HG02623 (cell line): Measurements from ENCODE around the gene PTPRE.

Experiments
- ATAC-seq: cut with Tn5 transposase; IDR thresholded peaks from one replicate; pipeline ENCODE4 v1.9.1; 2021; ENCODE audit warnings: moderate library complexity; ENCODE audit not compliant: unreplicated experiment

PTPRE gene, protein sequence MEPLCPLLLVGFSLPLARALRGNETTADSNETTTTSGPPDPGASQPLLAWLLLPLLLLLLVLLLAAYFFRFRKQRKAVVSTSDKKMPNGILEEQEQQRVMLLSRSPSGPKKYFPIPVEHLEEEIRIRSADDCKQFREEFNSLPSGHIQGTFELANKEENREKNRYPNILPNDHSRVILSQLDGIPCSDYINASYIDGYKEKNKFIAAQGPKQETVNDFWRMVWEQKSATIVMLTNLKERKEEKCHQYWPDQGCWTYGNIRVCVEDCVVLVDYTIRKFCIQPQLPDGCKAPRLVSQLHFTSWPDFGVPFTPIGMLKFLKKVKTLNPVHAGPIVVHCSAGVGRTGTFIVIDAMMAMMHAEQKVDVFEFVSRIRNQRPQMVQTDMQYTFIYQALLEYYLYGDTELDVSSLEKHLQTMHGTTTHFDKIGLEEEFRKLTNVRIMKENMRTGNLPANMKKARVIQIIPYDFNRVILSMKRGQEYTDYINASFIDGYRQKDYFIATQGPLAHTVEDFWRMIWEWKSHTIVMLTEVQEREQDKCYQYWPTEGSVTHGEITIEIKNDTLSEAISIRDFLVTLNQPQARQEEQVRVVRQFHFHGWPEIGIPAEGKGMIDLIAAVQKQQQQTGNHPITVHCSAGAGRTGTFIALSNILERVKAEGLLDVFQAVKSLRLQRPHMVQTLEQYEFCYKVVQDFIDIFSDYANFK

DNA sequence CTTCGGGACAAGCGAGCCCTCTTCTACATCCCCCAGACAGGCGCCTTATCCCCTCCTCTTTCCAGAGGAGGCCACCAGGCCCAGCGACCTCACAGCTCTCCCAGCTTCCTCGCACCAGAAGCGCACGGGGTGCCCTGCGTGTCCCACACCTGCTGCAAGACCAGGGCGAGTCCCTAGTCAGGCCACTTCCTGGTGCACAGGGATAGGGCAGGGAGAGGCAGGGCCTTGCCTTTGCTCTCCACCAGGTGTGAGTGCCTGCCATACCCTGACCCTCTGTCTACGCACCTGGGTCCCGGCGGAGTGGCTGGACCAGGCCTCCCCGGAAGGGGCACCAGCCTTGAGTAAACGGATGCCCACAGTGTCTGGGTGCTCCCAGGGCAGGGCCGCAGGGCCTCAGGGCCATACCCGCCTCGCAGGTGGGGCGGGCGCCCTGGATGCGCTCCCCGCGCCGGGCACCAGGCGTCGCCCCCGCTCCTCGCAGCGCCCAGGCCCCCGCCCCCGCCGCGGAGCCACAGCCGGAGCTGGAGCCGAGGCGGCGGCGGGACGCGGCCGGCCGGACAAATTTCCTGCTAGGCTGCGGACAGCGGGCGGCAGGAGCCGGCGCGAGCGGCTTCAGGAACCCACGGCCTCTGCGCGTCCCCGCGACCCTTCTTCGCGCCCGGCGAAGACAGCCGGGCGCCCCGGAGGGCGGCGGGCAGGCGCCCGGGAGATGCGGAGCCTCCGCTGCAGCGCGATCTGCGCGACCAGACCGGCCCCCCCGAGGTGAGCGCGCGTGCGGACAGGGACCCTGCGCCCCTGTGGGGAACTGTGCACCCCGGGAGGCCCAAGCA is at the start of gene PTPRE:
Gene PTPRE (plus strand): TSS at position 556 of the 830 bp plus-strand sequence. CDS start 133,779 bp downstream, outside the sequence.
- ATAC-seq = peak; percentile 85

DNA sequence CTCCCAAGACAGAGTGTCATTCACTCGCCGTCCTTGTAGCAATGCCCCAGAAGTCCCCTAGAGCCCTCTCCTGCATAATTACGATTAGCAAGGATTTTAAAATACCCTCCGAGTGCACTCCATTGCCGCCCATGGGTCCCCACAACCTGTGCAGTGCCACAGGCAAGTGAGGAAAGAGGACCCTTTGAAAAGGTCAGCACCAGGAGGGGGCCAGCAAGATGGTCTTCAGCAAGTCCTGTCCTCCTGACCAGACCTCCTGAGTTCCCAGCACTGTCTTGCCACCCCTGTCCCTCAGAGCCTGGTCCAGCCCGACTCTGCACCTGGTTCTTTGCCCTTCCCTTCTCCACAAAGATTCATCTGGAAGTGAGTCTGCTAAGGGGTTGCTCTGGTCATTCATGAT is 46.3 kb upstream of the PTPRE start:
- ATAC-seq = no peak

DNA sequence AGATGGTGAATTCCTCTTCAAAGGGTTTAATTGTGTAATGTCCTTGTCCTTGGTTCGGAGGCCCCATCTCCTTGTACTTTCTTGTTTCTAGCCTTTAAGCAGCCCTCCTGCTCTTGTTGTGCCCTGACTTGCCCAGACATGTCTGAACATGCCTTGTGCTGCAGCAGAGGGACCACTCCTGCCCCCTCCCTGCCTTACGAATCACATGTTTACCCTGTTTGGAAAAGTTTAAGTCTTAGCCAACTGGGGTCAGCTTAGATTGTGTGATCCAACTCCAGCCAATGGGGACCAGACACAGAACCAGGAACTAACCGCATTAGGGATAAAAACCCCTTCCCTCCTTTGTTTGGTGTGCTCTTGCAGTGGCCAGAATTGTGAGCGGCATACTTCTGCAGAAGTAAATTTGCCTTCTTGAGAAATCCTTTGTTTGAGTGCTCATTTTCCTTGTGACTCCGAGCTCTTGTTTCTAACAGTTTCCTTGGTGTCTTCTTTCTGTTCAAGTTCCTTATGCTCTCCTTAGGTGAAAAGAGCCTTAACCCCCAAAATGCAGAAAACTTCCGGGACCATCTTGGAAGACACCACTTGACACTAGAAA is 43.6 kb upstream of the PTPRE start:
- ATAC-seq = no peak

DNA sequence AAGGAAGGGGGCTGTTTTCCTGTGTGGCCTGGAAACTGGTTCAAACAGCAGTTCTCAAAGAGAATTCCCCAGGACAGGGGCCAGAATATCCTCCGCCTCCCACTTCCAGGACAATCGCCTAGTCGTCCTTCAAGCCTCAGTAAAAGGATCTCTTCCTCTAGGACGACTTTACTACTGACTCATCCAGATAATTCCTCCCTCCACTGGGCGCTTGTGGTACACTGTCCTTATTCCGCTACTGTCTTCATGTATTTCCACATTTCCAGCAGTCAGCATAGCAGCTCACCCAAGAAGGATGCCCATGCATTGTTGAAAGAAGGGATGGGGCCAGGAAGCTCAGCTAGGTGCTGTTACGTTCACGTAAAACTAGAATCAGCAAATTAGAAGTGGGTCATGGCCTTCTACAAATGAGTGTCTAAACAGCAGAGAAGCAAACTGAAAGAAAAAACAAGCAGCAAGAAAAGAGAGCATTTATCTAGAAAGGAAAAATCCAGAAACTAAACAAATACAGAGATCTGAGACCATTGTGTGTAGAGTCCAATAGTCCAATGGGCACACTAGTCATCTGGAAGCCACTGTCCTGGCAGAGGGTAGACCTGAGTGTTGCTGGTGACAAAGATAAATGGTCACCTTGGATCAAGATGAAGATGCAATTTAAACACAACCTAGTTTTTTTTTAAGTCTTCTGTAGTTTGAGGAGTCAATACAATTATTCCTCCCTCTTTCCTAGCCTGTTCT is 40.5 kb upstream of the PTPRE start:
- ATAC-seq = no peak

DNA sequence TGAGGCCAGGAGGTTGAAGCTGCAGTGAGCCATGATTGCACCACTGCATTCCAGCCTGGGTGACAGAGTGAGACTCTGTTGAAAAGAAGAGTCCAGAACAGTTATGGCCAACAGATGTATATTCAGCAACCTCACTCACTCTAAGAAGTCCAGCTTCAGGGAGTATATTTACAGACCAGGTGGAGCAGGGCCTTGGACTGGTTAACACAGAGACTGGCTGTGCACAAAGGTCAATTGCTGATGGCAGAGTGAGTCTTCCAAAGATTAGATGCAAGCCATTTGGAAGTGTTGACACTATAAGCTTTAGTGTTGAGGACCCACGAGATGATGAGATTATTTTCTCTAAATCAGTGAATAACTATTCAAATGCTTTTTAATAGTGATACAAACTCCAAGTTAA is 39.1 kb upstream of the PTPRE start:
- ATAC-seq = no peak

DNA sequence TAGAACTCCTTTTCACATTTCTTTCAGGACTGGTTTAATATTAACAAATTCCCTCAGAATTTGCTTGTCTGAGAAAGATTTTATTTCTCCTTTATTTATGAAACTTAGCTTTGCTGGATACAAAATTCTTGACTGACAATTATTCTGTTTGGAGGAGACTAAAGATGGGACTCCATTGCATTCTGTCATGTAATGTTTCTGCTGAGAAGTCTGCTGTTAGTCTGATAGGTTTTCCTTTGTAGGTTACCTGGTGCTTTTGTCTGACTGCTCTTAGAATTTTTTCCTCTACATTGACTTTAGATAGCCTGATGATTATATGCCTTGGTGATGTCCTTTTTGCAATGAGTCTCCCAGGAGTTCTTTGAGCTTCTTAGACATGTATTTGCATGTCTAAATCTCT is 37.6 kb upstream of the PTPRE start:
- no peak for ATAC-seq

DNA sequence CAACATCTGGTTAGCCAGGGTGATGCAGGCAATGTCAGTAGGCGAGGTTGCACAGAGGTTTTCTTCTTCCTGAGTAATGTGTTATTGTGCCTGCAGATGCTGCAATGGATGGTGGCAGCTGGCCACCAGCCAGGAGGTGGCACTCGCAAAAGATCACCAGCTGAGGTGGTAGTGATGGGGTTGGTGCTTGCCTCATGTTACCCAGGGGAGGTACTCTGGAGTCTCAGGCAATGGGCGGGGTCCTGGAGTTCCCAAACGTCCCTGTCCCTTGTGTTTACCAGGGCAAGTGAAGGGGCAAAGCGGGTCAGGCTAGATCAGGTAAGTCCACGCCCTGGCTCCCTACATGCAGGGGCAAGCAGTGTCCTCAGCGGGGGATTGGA is 35.3 kb upstream of the PTPRE start:
- no peak for ATAC-seq

DNA sequence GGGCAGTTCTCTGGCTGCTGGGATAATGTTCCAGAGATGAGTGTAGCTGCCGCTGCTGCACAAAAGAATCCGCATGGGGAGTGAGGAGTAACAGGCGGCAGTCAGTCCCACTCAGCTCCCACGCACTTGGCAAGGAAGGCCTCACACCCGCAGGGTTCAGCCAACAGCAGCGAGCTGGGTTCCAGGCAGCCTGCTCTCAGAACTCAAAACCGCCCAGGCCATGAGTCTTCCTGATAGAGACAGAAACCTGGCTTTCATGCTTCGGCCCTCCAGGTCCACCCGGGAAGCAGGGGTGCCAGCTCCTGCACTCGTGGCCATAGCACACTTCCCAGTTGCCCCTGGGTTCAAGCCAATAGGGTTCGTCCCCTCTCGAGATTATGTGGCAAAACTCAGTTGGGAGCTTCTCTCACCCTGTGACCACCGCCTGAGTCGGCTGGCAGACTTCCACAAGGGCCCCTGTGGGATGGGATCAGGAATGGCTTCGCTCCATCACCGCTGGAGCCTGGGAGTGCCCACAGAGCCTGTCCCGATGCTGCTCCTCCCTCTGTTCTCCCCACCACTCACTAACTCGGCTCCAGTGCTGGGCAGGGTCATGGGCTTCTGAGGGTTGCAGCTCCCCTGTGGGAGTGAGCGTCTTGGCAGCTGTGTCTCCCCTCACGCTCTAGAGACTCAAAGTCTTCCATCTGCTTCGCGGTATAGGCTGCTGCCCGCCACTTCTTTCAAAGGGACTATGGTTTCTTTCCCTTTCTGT is 34.7 kb upstream of the PTPRE start:
- no peak for ATAC-seq

DNA sequence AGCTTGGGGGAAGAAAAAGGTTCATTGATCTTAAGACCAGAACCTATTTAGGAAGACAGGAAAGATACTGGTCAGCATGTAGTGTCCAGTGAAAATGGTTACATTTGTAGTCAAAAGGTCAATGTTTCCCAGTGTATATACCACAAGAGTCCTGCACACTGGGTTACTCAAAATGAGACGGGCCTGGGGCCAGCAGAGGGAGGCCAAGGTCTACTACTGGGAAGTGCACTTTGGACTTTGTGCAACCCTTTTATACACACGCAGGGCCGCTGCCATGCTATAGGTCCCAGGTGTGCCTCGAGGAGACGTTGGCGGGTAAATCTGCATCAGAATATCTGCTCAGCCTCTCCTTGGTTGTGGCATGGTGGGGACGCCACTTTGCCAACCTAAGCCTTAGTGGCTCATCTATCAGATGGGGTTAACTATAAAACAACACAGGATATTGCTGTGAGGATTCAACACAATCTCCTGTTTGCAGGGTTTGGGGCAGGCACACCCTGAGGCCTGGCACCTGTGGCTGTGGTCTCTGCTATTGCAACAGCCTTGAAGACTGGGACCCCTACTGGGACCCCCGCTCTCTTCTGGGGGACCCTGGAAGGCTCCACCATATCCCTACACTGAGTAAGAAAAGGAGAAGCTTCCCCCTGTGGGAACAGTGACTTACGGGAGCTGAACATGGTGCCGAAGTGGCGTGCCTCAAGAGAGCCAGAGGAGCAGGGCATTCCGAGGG is 33.9 kb upstream of the PTPRE start:
- no peak for ATAC-seq

DNA sequence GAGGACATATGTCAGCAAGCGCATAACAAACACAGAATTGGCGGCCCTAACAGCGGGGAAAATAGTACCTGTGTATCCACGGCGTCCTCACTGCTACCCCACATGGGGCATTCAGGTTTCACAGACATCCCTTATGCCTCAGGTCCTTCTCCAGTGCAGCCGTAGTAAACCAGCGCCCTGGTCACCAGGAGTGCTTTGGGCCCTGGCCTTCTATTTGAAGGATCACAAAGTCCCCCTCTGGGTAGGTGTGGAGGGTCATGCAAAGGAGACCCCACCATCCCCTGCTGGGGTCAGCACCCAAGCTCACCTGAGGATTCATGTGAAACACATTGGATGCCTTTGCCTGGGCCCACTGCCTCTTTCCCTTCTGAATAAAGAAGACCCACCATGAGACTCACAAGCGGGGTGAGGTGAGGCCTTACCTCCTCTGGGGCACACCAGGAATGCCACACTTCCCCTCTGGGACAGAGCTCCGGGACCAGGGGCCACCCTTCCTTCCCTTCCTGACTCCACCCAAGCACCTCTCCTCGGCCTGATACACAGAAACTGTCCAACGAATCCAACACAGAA is 32.9 kb upstream of the PTPRE start:
- no peak for ATAC-seq

DNA sequence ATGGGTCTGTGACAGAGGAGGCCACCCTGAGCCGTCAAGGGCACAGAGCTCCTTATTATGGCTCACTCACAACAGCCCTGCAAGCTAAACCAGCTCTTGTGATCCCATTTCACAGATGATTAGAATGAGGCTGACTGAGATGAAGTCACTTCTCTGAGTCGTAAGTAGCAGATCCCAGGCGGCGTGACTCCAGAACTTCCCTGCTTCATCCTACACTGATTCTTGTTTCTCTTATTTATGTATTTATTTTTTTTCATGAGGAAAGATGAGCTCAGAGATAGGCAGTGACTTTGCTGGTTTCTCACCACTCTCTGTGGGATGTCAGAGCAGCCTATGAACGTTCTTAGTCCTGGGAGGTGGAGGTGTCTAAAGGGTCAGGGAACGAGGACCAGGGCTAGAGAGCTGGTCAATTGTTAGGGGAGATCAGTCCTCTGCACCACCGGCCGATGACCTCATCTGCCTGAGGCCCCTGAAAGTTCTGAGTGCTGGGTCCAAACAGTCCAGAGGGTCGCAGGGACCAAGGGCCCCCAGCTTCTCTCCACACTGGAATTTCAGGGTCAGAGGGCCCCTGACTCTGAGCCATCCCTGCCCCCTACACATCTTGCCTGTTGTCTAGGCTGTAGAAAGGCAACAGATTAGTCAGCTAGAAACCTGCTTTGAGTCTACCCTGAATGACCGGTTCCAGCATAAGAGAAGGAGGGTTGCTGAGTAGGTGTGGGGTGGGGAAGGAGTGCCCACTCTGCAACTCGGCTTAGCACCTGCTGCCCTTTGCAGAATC is 32.0 kb upstream of the PTPRE start:
- ATAC-seq = no peak

DNA sequence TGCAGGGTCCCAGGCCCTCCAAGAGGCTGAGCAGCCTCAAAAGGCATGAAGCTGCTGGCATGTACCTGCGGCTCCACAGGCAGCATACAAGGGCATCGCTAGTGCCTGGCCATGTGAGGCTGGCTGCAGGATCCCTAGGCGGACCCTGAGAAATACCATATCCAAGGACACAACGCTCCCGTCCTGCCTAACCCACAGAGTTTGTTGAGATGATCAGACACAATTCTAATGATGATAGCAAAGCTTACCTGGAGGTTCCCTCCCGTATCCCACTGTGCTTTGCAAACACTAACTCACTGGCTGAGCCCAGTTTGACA is 31.5 kb upstream of the PTPRE start:
- no peak for ATAC-seq

DNA sequence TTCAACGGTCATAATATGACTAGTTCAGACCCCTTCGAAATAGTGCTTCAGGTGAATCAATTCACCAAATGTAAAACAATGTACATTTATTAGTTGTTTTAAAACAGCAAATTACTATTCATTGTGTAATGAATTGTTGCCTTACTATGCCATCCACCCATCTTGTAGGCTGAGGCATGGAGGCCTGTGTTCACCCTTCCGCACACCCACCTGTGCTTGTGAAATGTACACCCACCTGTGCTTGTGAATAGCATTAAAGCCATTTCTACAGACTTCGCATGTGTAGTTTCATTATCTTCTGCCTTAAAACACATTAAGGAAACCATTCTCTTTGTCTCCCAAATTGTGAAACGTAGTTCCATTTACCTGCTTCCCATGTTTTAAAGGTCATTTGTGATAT is 31.0 kb upstream of the PTPRE start:
- ATAC-seq = no peak

DNA sequence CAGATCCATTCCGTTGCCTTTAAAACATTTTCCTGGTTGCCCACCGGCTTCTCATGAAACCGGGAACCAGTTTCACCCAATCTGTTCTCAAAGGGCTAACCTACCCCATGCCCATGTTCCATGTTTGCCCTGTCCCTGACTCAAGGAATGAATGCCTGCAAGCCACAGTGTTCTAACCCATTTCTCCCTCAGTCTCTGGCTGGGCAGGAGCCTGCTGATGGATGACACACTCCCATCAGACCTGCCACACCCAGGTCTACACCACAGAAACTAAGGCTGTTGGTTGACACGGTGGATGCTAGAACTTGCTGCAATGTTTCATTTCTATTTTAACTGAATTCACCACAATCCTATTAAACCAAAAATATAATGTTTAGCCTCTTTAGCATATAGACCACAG is 29.8 kb upstream of the PTPRE start:
- no peak for ATAC-seq

DNA sequence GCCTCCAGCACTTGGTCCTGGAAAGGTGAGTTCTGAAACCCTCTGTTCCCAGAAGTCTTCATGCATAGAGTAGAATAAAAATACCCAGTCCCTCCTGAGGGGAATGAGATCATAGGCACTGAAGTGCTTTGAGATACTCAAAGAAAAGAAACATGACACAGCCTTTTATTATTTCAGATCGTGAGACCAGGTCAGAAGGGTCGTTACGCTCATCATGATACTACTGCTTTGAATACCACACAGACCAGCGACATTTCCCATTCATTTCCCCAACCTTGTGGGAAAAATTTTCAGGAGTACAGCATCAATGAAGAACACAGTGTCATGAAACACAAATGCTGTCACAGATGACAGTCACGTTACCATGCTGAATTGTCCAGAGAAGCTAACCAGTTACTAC is 29.2 kb upstream of the PTPRE start:
- ATAC-seq = no peak

DNA sequence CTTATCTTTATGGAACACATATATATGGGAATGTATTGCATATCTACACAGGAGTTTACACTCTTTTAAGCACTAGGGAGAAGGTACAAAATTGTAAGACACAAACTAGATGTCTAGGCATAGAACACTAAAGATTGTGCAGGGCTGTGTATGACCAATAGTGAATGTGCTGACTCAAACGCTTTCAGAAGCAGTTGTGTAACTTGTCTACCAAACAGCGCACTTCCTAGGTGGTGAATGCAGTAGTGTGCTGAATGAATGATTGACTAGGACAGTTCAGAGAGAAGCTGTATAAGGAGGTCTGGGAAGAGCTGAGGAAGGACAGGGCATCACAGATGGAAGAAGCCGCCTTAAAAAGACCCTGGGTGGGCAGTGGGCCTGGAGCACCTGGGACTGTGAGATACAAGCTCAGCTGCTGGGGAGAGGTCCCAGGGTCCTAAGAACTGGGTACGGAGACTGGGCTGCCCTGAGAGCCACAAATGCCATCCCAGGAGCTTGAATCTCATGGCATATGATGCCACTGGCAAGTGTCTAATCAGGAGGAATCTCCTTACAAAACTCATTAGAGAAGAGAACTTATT is 28.3 kb upstream of the PTPRE start:
- ATAC-seq = no peak

DNA sequence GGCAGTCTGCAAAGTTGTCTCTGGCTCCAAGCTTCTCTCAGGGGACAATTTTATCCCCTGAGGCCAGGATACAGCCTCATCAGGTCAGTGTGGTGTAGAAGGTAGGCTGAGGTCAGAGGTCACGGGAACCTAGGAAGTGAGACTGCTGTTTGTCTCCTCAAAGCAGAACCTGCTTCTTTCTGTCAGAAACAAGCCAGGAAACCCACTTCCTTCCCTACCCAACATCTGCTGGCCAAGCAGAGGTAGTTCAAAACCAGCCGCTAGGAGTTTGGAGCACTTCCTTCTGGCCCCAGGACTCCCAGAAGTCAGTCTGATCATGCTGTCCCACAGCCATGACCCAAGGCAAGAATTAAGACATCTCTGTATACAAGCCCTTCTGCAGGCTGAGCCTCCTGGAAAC is 26.3 kb upstream of the PTPRE start:
- no peak for ATAC-seq

DNA sequence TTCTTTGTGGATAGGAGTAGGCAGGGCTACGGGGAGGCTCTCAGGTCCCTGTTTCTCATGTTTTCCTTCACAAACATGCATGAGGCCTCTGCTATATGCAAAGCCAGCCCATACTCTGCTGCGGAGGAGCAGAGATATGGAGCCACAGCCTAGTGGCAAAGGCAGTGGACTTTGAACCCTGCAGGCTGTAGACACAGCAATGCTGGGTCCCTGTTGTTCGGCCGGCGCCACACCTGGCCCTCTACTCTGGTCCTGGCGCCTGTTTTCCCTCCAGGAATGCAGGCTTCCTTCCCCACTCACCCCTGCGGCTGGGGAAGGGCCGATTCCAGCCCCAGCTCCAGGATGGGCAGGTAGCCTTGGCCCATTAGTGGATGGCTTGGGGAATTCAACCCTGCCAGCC is 25.6 kb upstream of the PTPRE start:
- ATAC-seq = no peak
